Panc1 (cell line): ENCODE data around the gene CES5A.

Experiments used
- CTCF ChIP-seq: fragments of 450-650 bp; IDR thresholded peaks from 2 replicates; pipeline ENCODE4 v1.5.1; 2017; ENCODE audit warnings: mild to moderate bottlenecking
- POLR2AphosphoS5 ChIP-seq: IDR thresholded peaks from 2 replicates; pipeline ENCODE4 v1.6.1; 2012; ENCODE audit warnings: mild to moderate bottlenecking, low read depth, low read length, moderate library complexity
- REST ChIP-seq, 2 experiments: IDR thresholded peaks; 2 replicates each; pipeline ENCODE4 v1.6.1; 2011 to 2012; ENCODE audit warnings: low read depth in 2 of 2, control low read depth in 1 of 2, low read length in 1 of 2, mild to moderate bottlenecking in 1 of 2, moderate library complexity in 1 of 2; ENCODE audit not compliant: insufficient read depth in 1 of 2

GRCh38 chr16:55817236-55817912 is 57.8 kb downstream of the CES5A start:
- TF ChIP-seq CTCF: no peak
- no peak for TF ChIP-seq POLR2AphosphoS5
- no peak for TF ChIP-seq REST (IDR thresholded peaks at IDR 0.05; ENCODE audit: insufficient read depth in 1 of 2, low read depth in 2 of 2, low read length in 1 of 2)
